Pancreas (tissue), 10 donors: ENCODE measurements around the gene ZFP1. TPM values are rescaled to one million over a fixed set of nuclear protein-coding genes. Genes with fewer than 3 reads are reported as not detected.
"Not testable (repeated sequence)": the region's sequence is repeated elsewhere in the genome, so short reads cannot be mapped to it uniquely, and the experiment has no call there.

Source experiments
- ATAC-seq, 4 donors: fragments of 200-7000 bp; cut with Tn5 transposase; one replicate each; pipeline versions ENCODE4 v1.8.0 to v1.9.1; 2020; ENCODE audit warnings: mild to moderate bottlenecking in 4 of 4, moderate library complexity in 4 of 4
- DNase-seq, 6 donors: peaks; one replicate each; pipeline ENCODE4 v3.0.0-alpha.2; 2020
- FAIRE-seq: peaks from 2 replicates; lab custom pipeline; 2012; peaks lifted over from hg19 to GRCh38; lab: Jason Lieb, UNC
- H3K27ac ChIP-seq, 4 donors: fragments of 200-600 bp; sonication (generic); 1 replicate in 3 of 4; 2 replicates in 1 of 4; pipeline versions ENCODE4 v1.5.0 to v1.8.0; 2020
- H3K27me3 ChIP-seq, 4 donors: fragments of 200-600 bp; one replicate each; pipeline ENCODE4 v1.8.0; 2021
- H3K36me3 ChIP-seq, 3 donors: fragments of 200-600 bp; sonication (generic) in 1 of 3; one replicate each; pipeline versions ENCODE4 v1.5.0 to v1.8.0; 2020 to 2021
- H3K4me1 ChIP-seq, 3 donors: fragments of 200-600 bp; one replicate each; pipeline ENCODE4 v1.8.0; 2021
- H3K4me3 ChIP-seq, 4 donors: fragments of 200-600 bp; sonication (generic) in 2 of 4; one replicate each; pipeline versions ENCODE4 v1.5.0 to v1.8.0; 2020 to 2021
- H3K9me3 ChIP-seq, 4 donors: fragments of 200-600 bp; one replicate each; pipeline ENCODE4 v1.8.0; 2021
- WGBS, 2 donors: extraction: QIAGEN DNeasy Blood & Tissue Kit; methylation state at CpG; one replicate each; pipeline ENCODE4 v1.1.7; 2013; 5-methylcytosine and 5-hydroxymethylcytosine counted together
- intact Hi-C, 3 donors: fragments of 100-400 bp; cut with DNase I; formaldehyde crosslinking; loops; one replicate each; pipeline versions ENCODE4 v1.11.1 to v1.14.2; 2022
- polyA plus RNA-seq, 2 donors: library from polyadenylated mRNA; stranded (reverse); fragments of 200-250 nt; gene quantifications; one replicate each; pipeline ENCODE4 v1.2.3, GENCODE V29; 2013
- total RNA-seq, 6 donors: library from RNA; stranded (reverse); fragmentation: NEBNext Ultra II Directional in 4 of 6; extraction: Animal tissue kit (Norgen Biotek cat#: 25700) in 4 of 6; gene quantifications; one replicate each; pipeline versions ENCODE4 v1.2.1 to v1.2.4, GENCODE V29; 2021 to 2023
- TF ChIP-seq, protein P1 (sequence below), 4 donors: fragments of 200-600 bp; sonication (generic) in 3 of 4; IDR thresholded peaks; one replicate each; pipeline versions ENCODE4 v1.5.0 to v1.8.0; 2021; ENCODE audit warnings: antibody characterized with exemption in 4 of 4
- donor health status: healthy with polysubstance abuse.
- donor health status: DM: no; HTN: no; CAD: no; lungs with moderate emphysema.
- donor health status: DM: no; HTN: no; CAD: no.
- donor health status: control.
- donor health status: control.
- donor health status: Bipolar disorder and iron deficiency.
- donor health status: DM: yes; HTN: yes; CAD: no.
- donor health status: DM: no; HTN: no; CAD: no.
- donor health status: DM: no; HTN: no; CAD: no.
- donor health status: DM: yes; HTN: yes; CAD: no.

Gene ZFP1
- total and polyA plus RNA-seq, 8 donors = 1.8 to 4.2 (median 3.1) TPM

DNA sequence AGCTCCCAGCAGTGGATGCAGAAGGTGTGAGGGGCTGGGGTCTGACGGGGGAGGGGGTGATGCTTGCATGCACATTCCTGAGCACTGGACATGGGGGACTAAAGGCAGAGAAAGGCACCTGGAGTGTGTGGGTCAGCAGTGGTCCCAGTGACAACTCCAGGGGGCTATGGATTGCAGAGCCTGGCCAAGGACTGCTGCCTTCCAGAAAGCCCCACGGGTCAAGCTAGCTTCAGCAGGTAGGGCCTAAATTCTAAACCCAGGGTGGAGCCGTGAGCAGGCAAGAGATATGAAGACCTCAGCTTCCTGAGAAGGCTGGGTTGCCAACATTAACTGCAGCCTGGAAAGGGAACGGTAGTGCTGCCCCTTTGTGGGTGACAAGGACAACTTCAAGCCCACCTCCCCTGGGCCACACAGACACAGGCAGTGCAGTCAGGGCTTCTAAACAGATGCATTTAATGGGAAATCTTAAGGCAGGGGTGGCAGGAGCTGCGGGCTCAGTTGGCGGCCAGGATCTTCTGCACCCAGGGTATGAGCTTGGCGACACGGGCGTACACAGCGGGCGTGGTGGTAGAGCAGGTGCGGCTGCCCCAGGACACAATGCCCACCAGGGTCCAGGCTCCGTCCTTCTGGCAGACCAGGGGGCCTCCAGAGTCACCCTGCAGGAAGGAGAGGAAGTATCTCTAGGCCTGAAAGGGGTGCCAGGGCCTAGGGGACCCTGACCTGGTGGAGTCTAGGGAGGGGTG, 55.5 kb downstream of the ZFP1 start:
- FAIRE-seq (no peak), DNase-seq (peak in 5 of 6 donors; percentile 52 to 83 (median 61)), ATAC-seq (no peak)
- peaks cover 0 to 9% (median 0%) of the 10 kb centered on the region in 3 donors for H3K36me3 ChIP-seq
- intact Hi-C loops = no loop called here
- peak overlapping the region in 2 of 4 donors; percentile 22 to 70 for H3K27ac ChIP-seq
- TF ChIP-seq, protein P1, sequence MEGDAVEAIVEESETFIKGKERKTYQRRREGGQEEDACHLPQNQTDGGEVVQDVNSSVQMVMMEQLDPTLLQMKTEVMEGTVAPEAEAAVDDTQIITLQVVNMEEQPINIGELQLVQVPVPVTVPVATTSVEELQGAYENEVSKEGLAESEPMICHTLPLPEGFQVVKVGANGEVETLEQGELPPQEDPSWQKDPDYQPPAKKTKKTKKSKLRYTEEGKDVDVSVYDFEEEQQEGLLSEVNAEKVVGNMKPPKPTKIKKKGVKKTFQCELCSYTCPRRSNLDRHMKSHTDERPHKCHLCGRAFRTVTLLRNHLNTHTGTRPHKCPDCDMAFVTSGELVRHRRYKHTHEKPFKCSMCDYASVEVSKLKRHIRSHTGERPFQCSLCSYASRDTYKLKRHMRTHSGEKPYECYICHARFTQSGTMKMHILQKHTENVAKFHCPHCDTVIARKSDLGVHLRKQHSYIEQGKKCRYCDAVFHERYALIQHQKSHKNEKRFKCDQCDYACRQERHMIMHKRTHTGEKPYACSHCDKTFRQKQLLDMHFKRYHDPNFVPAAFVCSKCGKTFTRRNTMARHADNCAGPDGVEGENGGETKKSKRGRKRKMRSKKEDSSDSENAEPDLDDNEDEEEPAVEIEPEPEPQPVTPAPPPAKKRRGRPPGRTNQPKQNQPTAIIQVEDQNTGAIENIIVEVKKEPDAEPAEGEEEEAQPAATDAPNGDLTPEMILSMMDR (IDR thresholded peaks at IDR 0.05) = no peak
- peaks cover 0 to 9% (median 7%) of the 10 kb centered on the region in 3 donors for H3K4me1 ChIP-seq
- peak overlapping the region in 1 of 4 donors; percentile 47 for H3K4me3 ChIP-seq
- 69 to 70% methylated on average over 13 of the region's 13 CpGs for WGBS, 2 donors
- no peaks in the 10 kb centered on the region for H3K27me3 ChIP-seq
- no peaks in the 10 kb centered on the region for H3K9me3 ChIP-seq

DNA sequence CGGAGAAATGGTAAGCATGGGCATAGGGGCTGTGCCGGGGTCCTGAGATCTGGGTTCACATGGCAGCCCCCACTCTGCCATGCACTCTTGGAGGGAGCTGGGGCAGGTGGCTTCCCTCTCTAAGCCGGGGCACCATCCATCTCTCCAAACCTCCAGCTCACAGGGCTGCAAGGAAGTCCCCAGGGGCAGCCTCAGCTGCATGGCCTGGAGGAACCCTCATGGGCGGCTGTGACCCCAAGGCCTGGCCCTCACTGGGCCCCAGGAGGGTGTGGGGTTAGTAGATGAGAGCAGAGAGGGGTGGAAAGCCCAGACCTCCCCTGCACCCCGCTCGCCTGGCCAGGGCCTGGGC, 56.1 kb downstream of the ZFP1 start:
- Histone ChIP-seq H3K4me3 (peak overlapping the region in 1 of 4 donors; percentile 47), H3K4me1 (peaks cover 0 to 10% (median 7%) of the 10 kb centered on the region in 3 donors), H3K9me3 (no peaks in the 10 kb centered on the region), H3K27me3 (no peaks in the 10 kb centered on the region), H3K36me3 (peaks cover 0 to 9% (median 0%) of the 10 kb centered on the region in 3 donors), H3K27ac (peak overlapping the region in 1 of 4 donors; percentile 70)
- TF ChIP-seq, protein P1 (IDR thresholded peaks at IDR 0.05) = no peak
- ATAC-seq (peak in 2 of 4 donors; percentile 1), FAIRE-seq (no peak), DNase-seq (peak in 4 of 6 donors; percentile 26 to 82 (median 56))
- intact Hi-C loops = no loop called here
- 81 to 94% methylated on average over 4 to 6 of the region's 6 CpGs for WGBS, 2 donors

DNA sequence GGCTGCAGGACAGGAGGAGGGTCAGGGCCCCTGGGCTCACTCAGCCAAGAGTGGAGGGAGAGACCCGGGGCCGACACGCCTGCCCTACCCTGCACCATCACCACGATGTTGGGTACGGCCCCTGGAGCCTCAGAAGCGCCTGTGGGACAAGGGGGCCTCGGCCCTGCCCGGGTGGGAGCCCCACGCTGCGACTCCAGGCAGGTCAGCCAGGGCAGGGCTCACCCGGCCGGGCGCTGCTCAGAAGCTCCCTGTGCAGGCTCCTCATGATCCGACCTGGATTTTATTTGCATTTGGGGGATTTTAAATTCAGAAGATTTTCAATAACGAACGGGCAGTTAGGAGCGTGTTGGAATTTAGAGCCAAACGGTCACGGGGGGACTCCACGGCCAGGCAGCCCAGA, 56.6 kb downstream of the ZFP1 start:
- ATAC-seq = peak in 2 of 4 donors; percentile 1 to 2
- WGBS, 2 donors = no CpG with 5 or more reads among the region's 20 CpGs
- H3K4me3 ChIP-seq, intact Hi-C loops, H3K36me3 ChIP-seq, FAIRE-seq, H3K27me3 ChIP-seq, H3K27ac ChIP-seq, H3K9me3 ChIP-seq, DNase-seq: not testable (repeated sequence)
- H3K4me1 ChIP-seq = peaks cover 0 to 10% (median 7%) of the 10 kb centered on the region in 3 donors

DNA sequence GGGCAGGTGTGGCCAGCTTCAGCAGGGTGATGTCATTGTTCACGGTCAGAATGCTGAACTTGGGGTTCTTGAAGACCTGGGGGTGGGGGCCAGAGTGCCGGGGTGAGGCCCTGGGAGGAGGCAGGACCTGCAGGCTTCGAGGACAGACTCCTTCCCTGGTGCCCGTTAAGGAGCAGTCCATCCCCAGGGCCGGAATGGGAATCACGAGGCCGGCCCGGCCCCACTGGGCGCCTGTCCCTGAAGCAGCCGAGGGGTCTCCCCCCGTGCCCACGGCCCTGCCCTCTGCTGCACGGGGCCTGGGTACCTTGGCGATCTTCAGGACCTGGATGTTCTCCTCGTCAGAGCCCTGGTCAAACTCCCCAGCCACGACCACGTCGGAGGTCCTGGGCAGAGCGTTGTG, 57.1 kb downstream of the ZFP1 start:
- WGBS, 2 donors = 38% methylated on average over 10 of the region's 19 CpGs; no CpG with 5 or more reads in 1 of the 2 donors
- intact Hi-C loops, H3K9me3 ChIP-seq, H3K36me3 ChIP-seq, FAIRE-seq, H3K27me3 ChIP-seq, H3K27ac ChIP-seq: not testable (repeated sequence)
- DNase-seq (peak in 1 of 6 donors; percentile 64), ATAC-seq (peak in 1 of 4 donors; percentile 2)
- peak overlapping the region in 1 of 4 donors; percentile 20 for H3K4me3 ChIP-seq
- H3K4me1 ChIP-seq = peaks cover 0 to 10% (median 7%) of the 10 kb centered on the region in 3 donors

DNA sequence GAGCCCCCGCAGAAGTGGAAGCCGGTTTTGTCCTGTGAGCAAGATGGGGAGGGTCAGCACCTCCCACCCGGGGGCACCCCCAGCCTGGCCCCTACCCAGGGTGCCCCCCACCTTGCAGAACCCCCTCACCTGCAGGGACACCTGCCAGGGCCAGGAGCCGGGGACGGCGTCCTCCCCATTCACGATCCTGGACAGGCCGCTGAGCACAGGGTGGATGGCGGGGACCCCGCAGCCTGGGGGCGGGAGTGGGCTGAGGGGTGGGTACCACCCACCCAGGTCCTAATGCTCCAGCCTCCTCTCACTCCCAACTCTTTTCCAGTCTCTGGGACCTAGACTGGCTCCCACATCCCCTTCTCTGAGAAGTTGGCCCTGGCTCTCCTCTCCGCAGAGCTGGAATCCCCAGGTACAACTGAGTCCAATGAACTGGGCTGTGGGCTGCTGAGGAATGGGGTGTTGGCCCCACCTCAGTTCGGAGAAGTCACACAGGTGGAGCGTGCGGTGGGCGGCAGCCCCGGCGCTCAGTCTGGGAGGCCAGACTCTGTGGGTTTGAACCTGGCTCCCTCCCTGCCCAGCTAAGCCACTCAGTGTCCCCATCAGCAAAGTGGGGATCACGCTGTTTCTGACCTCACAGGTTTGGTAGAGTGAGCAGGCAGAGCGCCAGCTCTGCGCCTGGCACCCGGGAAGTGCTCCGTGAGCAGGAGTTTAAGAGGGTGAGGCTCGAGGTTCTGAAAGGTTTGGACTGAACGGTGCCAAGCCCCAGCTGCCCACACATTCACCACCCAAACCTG, 57.8 kb downstream of the ZFP1 start:
- Histone ChIP-seq H3K27ac (peak overlapping the region; percentile 85 to 98 (median 92)), H3K4me1 (peaks cover 5 to 10% (median 7%) of the 10 kb centered on the region in 3 donors), H3K4me3 (peak overlapping the region; percentile 45 to 83 (median 61))
- not testable (repeated sequence) for H3K27me3 ChIP-seq, FAIRE-seq, H3K9me3 ChIP-seq, H3K36me3 ChIP-seq
- DNase-seq (peak in 5 of 6 donors; percentile 46 to 85 (median 72)), ATAC-seq (peak; percentile 3 to 12 (median 6))
- intact Hi-C loops = loop anchor here in 2 of 3 donors (2.0 kb wide), 2 partner anchors 19 to 21 kb away; no protein-coding TSS in a partner anchor
- 38 to 51% methylated on average over 17 to 20 of the region's 25 CpGs for WGBS, 2 donors
